T-helper 22 cell (primary cell): ENCODE measurements around the gene CDH5.

Experiments
- DNase-seq: peaks from one replicate; pipeline ENCODE4 v3.0.0-alpha.2; 2020; ENCODE audit warnings: low read depth

The CDH5 gene

GRCh38 chr16:66353055-66353454, 13.4 kb upstream of the CDH5 start:
- no peak for DNase-seq

GRCh38 chr16:66354034-66354909, 12.2 kb upstream of the CDH5 start:
- no peak for DNase-seq

GRCh38 chr16:66355526-66355925, 11.0 kb upstream of the CDH5 start:
- DNase-seq, result no peak

- no peak for DNase-seq
Measured at GRCh38 chr16:66357523-66357928, 9.0 kb upstream of the CDH5 start.

- DNase-seq, result no peak
Measured at GRCh38 chr16:66358231-66358630, 8.3 kb upstream of the CDH5 start.

GRCh38 chr16:66359012-66359411, 7.5 kb upstream of the CDH5 start:
- no peak for DNase-seq

- DNase-seq, result no peak
Measured at GRCh38 chr16:66359811-66360608, 6.5 kb upstream of the CDH5 start.

GRCh38 chr16:66360624-66361324, 5.7 kb upstream of the CDH5 start:
- no peak for DNase-seq

- no peak for DNase-seq
Measured at GRCh38 chr16:66361604-66362135, 4.8 kb upstream of the CDH5 start.

GRCh38 chr16:66363211-66363777, 3.2 kb upstream of the CDH5 start:
- no peak for DNase-seq

GRCh38 chr16:66364117-66364958, 2.2 kb upstream of the CDH5 start:
- no peak for DNase-seq

- no peak for DNase-seq
Measured at GRCh38 chr16:66364959-66365306, 1.6 kb upstream of the CDH5 start.

- no peak for DNase-seq
Measured at GRCh38 chr16:66365651-66366050, 840 bp upstream of the CDH5 start.

- DNase-seq, result no peak
Measured at GRCh38 chr16:66367968-66368891, 1.7 kb downstream of the CDH5 start.

GRCh38 chr16:66369055-66369592, 2.6 kb downstream of the CDH5 start:
- DNase-seq, result no peak

GRCh38 chr16:66370786-66371684, 4.5 kb downstream of the CDH5 start:
- no peak for DNase-seq

GRCh38 chr16:66372078-66372897, 5.8 kb downstream of the CDH5 start:
- no peak for DNase-seq

- DNase-seq, result no peak
Measured at GRCh38 chr16:66372898-66373155, 6.3 kb downstream of the CDH5 start.
